Gastrocnemius medialis (tissue), 4 donors: ENCODE measurements around the gene CYGB.

ENCODE experiments used
- CTCF ChIP-seq, 5 experiments: fragments of 450-650 bp in 3 of 5; fragments of 200-600 bp in 2 of 5; sonication (generic) in 2 of 5; IDR thresholded peaks in 4 of 5; conservative IDR thresholded peaks in 1 of 5; 1 replicate in 4 of 5; 2 replicates in 1 of 5; pipeline ENCODE4 v1.5.1; 2016 to 2019; ENCODE audit warnings: antibody characterized with exemption in 5 of 5, mild to moderate bottlenecking in 3 of 5, moderate library complexity in 3 of 5
- POLR2A ChIP-seq, 2 donors: fragments of 450-650 bp; IDR thresholded peaks; one replicate each; pipeline ENCODE4 v1.6.1; 2017; ENCODE audit warnings: antibody characterized with exemption in 2 of 2, mild to moderate bottlenecking in 2 of 2, moderate library complexity in 2 of 2

GRCh38 chr17:76538281-76538931 lies 897 bp upstream of the CYGB start:
- TF ChIP-seq CTCF (IDR thresholded peaks at IDR 0.05 in 4 of 5, conservative IDR thresholded peaks at IDR 0.05 in 1 of 5) (no peak), POLR2A (IDR thresholded peaks at IDR 0.05) (no peak)
